Lung (tissue), 16 donors: ENCODE measurements around the gene FTCD. TPM values are rescaled to one million over a fixed set of nuclear protein-coding genes. Genes with fewer than 3 reads are reported as not detected.

Experiments used
- ATAC-seq: fragments of 200-7000 bp; cut with Tn5 transposase; one replicate; pipeline ENCODE4 v1.9.1; 2020; ENCODE audit warnings: moderate number of reproducible peaks; ENCODE audit not compliant: insufficient read depth, low FRiP score
- DNase-seq, 3 donors: peaks; one replicate each; pipeline ENCODE4 v3.0.0-alpha.2; 2013 to 2017
- H3K27ac ChIP-seq, 2 donors: one replicate each; pipeline ENCODE4 v1.5.1; 2013; ENCODE audit warnings: mild to moderate bottlenecking in 2 of 2, moderate library complexity in 2 of 2, control low read depth in 1 of 2, inconsistent platforms in 1 of 2, low read depth in 1 of 2, low read length in 1 of 2
- H3K27me3 ChIP-seq, 3 donors: one replicate each; pipeline ENCODE4 v1.5.1; 2013; ENCODE audit warnings: low read length in 2 of 3; ENCODE audit not compliant: control insufficient read depth in 3 of 3, insufficient read depth in 3 of 3
- H3K36me3 ChIP-seq, 4 donors: one replicate each; pipeline ENCODE4 v1.5.1; 2013; ENCODE audit warnings: low read length in 4 of 4, mild to moderate bottlenecking in 1 of 4, moderate library complexity in 1 of 4; ENCODE audit not compliant: control insufficient read depth in 4 of 4, insufficient read depth in 4 of 4
- H3K4me1 ChIP-seq, 5 donors: one replicate each; pipeline ENCODE4 v1.5.1; 2013; ENCODE audit warnings: low read length in 5 of 5, mild to moderate bottlenecking in 2 of 5, moderate library complexity in 1 of 5; ENCODE audit not compliant: control insufficient read depth in 5 of 5, insufficient read depth in 5 of 5
- H3K4me3 ChIP-seq: one replicate; pipeline ENCODE4 v1.5.1; 2013; ENCODE audit warnings: mild to moderate bottlenecking, control low read depth, moderate library complexity
- H3K9ac ChIP-seq, 2 donors: one replicate each; pipeline ENCODE4 v1.5.1; 2013; ENCODE audit warnings: low read length in 2 of 2, control low read depth in 1 of 2; ENCODE audit not compliant: insufficient read depth in 1 of 2
- H3K9me3 ChIP-seq, 4 donors: one replicate each; pipeline ENCODE4 v1.5.1; 2013; ENCODE audit warnings: low read length in 3 of 4, mild to moderate bottlenecking in 1 of 4, moderate library complexity in 1 of 4; ENCODE audit not compliant: control insufficient read depth in 4 of 4, insufficient read depth in 3 of 4
- CTCF ChIP-seq: IDR thresholded peaks from 2 replicates; pipeline ENCODE4 v1.5.1; 2012; ENCODE audit warnings: mild to moderate bottlenecking; ENCODE audit errors: control extremely low read depth, extremely low read depth
- WGBS, 2 donors: extraction: QIAGEN DNeasy Blood & Tissue Kit; methylation state at CpG; one replicate each; pipeline ENCODE4 v1.1.7; 2013; 5-methylcytosine and 5-hydroxymethylcytosine counted together
- long read RNA-seq, 5 donors: transcript quantifications; one replicate each; lab custom pipeline, GENCODE V29; 2026
- polyA plus RNA-seq, 2 donors: library from polyadenylated mRNA; stranded (reverse); fragments of 200-250 nt; gene quantifications; one replicate each; pipeline ENCODE4 v1.2.1, GENCODE V29; 2013
- total RNA-seq, 2 donors: library from RNA; depleted of rRNA in 1 of 2; stranded (reverse); fragments of >200 nt in 1 of 2; gene quantifications; one replicate each; pipeline ENCODE4 v1.2.1, GENCODE V29; 2014 to 2021
- donor health status: control.
- donor health status: control.
- donor health status: Bipolar disorder and iron deficiency.
- donor health status: healthy.
- donor health status: DM: yes; HTN: yes; CAD: no.

Gene FTCD
- under 1 TPM; 0.26 to 0.43 TPM for total RNA-seq
- under 1 TPM; 0.03 to 0.14 TPM for polyA plus RNA-seq
- long read RNA-seq, donor 1, result 0 reads
- long read RNA-seq, donor 2, result 0 reads
- long read RNA-seq, donor 3, result 0 reads
- long read RNA-seq, donor 4, result 0 reads
- long read RNA-seq, donor 5, result 0 reads

GRCh38 chr21:46155514-46156377 lies at the start of gene FTCD:
FTCD (minus strand) TSS chr21:46155579; CDS start chr21:46155523, 56 bp downstream.
- peaks cover 0 to 1% (median 0%) of the 10 kb centered on the region in 4 donors for H3K9me3 ChIP-seq
- H3K4me3 ChIP-seq, result no peak within 1 kb of the TSS
- TF ChIP-seq CTCF, result no peak
- DNase-seq (peak in 1 of 3 donors; percentile 9), ATAC-seq (no peak)
- no peak within 1 kb of the TSS for H3K9ac ChIP-seq
- WGBS, 2 donors, result 85 to 91% methylated on average over 34 of the region's 34 CpGs
- peaks cover 0 to 3% (median 0%) of the 10 kb centered on the region in 4 donors for H3K36me3 ChIP-seq
- H3K27me3 ChIP-seq, result no peaks in the 10 kb centered on the region
- H3K27ac ChIP-seq, result no peak within 1 kb of the TSS
- H3K4me1 ChIP-seq, result peaks cover 0 to 13% (median 6%) of the 10 kb centered on the region in 5 donors

- DNase-seq (no peak), ATAC-seq (no peak)
- no peak overlapping the region for H3K9ac ChIP-seq
- H3K4me1 ChIP-seq, result no peaks in the 10 kb centered on the region
- H3K36me3 ChIP-seq, result peaks cover 2 to 56% (median 9%) of the 10 kb centered on the region in 4 donors
- H3K27me3 ChIP-seq, result no peaks in the 10 kb centered on the region
- WGBS, 2 donors, result 92 to 93% methylated on average over 18 of the region's 18 CpGs
- H3K27ac ChIP-seq, result no peak overlapping the region
- no peak for TF ChIP-seq CTCF
- no peak overlapping the region for H3K4me3 ChIP-seq
- H3K9me3 ChIP-seq, result no peaks in the 10 kb centered on the region
Measured at GRCh38 chr21:46205166-46205565, 49.8 kb upstream of the FTCD start.

- H3K9me3 ChIP-seq, result no peaks in the 10 kb centered on the region
- H3K36me3 ChIP-seq, result peaks cover 9 to 42% (median 16%) of the 10 kb centered on the region in 4 donors
- no peak overlapping the region for H3K4me3 ChIP-seq
- no peaks in the 10 kb centered on the region for H3K4me1 ChIP-seq
- ATAC-seq (no peak), DNase-seq (no peak)
- peak overlapping the region in 1 of 2 donors; percentile 3 for H3K27ac ChIP-seq
- no peak overlapping the region for H3K9ac ChIP-seq
- H3K27me3 ChIP-seq, result no peaks in the 10 kb centered on the region
- no peak for TF ChIP-seq CTCF
- 96 to 98% methylated on average over 8 of the region's 8 CpGs for WGBS, 2 donors
Measured at GRCh38 chr21:46203203-46203600, 47.8 kb upstream of the FTCD start.
